Measurements from ENCODE around the gene FBXL2.

- TF ChIP-seq CTCF (IDR thresholded peaks at IDR 0.05), result no peak
- no peak for TF ChIP-seq POLR2A (IDR thresholded peaks at IDR 0.05)
Measured at GRCh38 chr3:33392144-33392543, 114.9 kb downstream of the FBXL2 start.
